H1 (cell line): Measurements from ENCODE around the gene PLA1A. TPM values are rescaled to one million over a fixed set of nuclear protein-coding genes. Genes with fewer than 3 reads are reported as not detected.

Experiments used
- CTCF ChIA-PET: fragments of 300-600 bp; sonication (Branson Sonifier 250); formaldehyde crosslinking; loops from one replicate; lab custom pipeline; 2021; ENCODE audit not compliant: partially characterized antibody; lab: Charles Lee
- POLR2A ChIA-PET: fragments of 300-600 bp; sonication (Branson Sonifier 250); formaldehyde crosslinking; loops from one replicate; lab custom pipeline; 2021; ENCODE audit warnings: inconsistent platforms; ENCODE audit not compliant: partially characterized antibody; lab: Charles Lee
- DNase-seq, 2 experiments: peaks; one replicate each; pipeline versions ENCODE4 v3.0.0 to v3.0.0-alpha.2; 2010 to 2022; ENCODE audit warnings: low spot score in 2 of 2, low read depth in 1 of 2, mixed read lengths in 1 of 2
- FAIRE-seq: peaks from 2 replicates; lab custom pipeline; 2011; peaks lifted over from hg19 to GRCh38; lab: Jason Lieb, UNC
- H2AFZ ChIP-seq: 2 replicates; pipeline ENCODE4 v1.8.1; 2012; ENCODE audit warnings: low read length, inconsistent platforms
- H2AK5ac ChIP-seq: 2 replicates; pipeline ENCODE4 v1.6.1; 2013; ENCODE audit warnings: low read depth, low read length
- H2BK120ac ChIP-seq: replicated peaks from 2 replicates; pipeline ENCODE3; 2013; ENCODE audit warnings: low read depth, low read length, inconsistent platforms
- H2BK12ac ChIP-seq: 2 replicates; pipeline ENCODE4 v1.6.1; 2013; ENCODE audit warnings: low read depth, low read length
- H2BK15ac ChIP-seq: 2 replicates; pipeline ENCODE4 v1.6.1; 2013; ENCODE audit warnings: low read length
- H2BK20ac ChIP-seq: 2 replicates; pipeline ENCODE4 v1.6.1; 2013; ENCODE audit warnings: low read length
- H2BK5ac ChIP-seq: 2 replicates; pipeline ENCODE4 v1.6.1; 2013; ENCODE audit warnings: low read depth, low read length
- H3K14ac ChIP-seq: 2 replicates; pipeline ENCODE4 v1.6.1; 2013; ENCODE audit warnings: inconsistent platforms; ENCODE audit not compliant: insufficient read length
- H3K18ac ChIP-seq: 2 replicates; pipeline ENCODE4 v1.6.1; 2013; ENCODE audit warnings: low read length; ENCODE audit errors: extremely low read depth
- H3K23ac ChIP-seq: 2 replicates; pipeline ENCODE4 v1.6.1; 2013; ENCODE audit warnings: inconsistent platforms; ENCODE audit not compliant: insufficient read length
- H3K23me2 ChIP-seq: 2 replicates; pipeline ENCODE4 v1.6.1; 2013; ENCODE audit warnings: low read depth, low read length
- H3K27ac ChIP-seq: 2 replicates; pipeline ENCODE4 v1.6.1; 2011; ENCODE audit warnings: low read depth, low read length, inconsistent platforms
- H3K27me3 ChIP-seq, 4 experiments: replicated peaks in 1 of 4; 1 replicate in 1 of 4; 2 replicates in 3 of 4; pipeline versions ENCODE4 v1.6.1 to v1.8.1; 2011 to 2013; ENCODE audit warnings: low read length in 3 of 4, mild to moderate bottlenecking in 3 of 4, inconsistent platforms in 2 of 4, mixed read lengths in 2 of 4, moderate library complexity in 1 of 4; ENCODE audit not compliant: control insufficient read depth in 3 of 4, insufficient read depth in 3 of 4; ENCODE audit errors: extremely low read depth in 1 of 4
- H3K36me3 ChIP-seq, 4 experiments: 2 replicates each; pipeline versions ENCODE4 v1.6.1 to v1.8.1; 2011 to 2013; ENCODE audit warnings: mild to moderate bottlenecking in 4 of 4, low read length in 3 of 4, moderate library complexity in 2 of 4, control low read depth in 1 of 4, inconsistent platforms in 1 of 4; ENCODE audit not compliant: insufficient read depth in 4 of 4, control insufficient read depth in 2 of 4
- H3K4ac ChIP-seq: replicated peaks from 2 replicates; pipeline ENCODE3; 2013; ENCODE audit warnings: low read length, low read depth, mixed read lengths, inconsistent platforms; ENCODE audit not compliant: insufficient read length
- H3K4me1 ChIP-seq, 4 experiments: replicated peaks in 1 of 4; 1 replicate in 1 of 4; 2 replicates in 3 of 4; pipeline versions ENCODE4 v1.6.1 to v1.8.1; 2011 to 2013; ENCODE audit warnings: low read length in 3 of 4, inconsistent platforms in 2 of 4, mixed read lengths in 1 of 4; ENCODE audit not compliant: insufficient read depth in 4 of 4, control insufficient read depth in 3 of 4
- H3K4me2 ChIP-seq, 2 experiments: 2 replicates each; pipeline versions ENCODE4 v1.6.1 to v1.8.1; 2011 to 2013; ENCODE audit warnings: low read depth in 2 of 2, low read length in 2 of 2, control low read depth in 1 of 2, inconsistent platforms in 1 of 2, mild to moderate bottlenecking in 1 of 2; ENCODE audit not compliant: insufficient read depth in 1 of 2
- H3K4me3 ChIP-seq, 4 experiments: fragments of 200-600, 300-600 bp in 1 of 4; sonication (generic), shearing (Covaris generic), sonication (Bioruptor Twin) in 1 of 4; 2 replicates each; pipeline versions ENCODE4 v1.5.1 to v1.8.1; 2011 to 2016; ENCODE audit warnings: low read length in 4 of 4, low read depth in 3 of 4, control low read depth in 2 of 4, inconsistent platforms in 2 of 4, mild to moderate bottlenecking in 2 of 4, mixed read lengths in 1 of 4, moderate library complexity in 1 of 4; ENCODE audit not compliant: insufficient read depth in 2 of 4; ENCODE audit errors: extremely low read depth in 1 of 4
- H3K56ac ChIP-seq: replicated peaks from 2 replicates; pipeline ENCODE3; 2013; ENCODE audit warnings: low read depth, mild to moderate bottlenecking, mixed read lengths, low read length, inconsistent platforms; ENCODE audit not compliant: insufficient read length
- H3K79me1 ChIP-seq: 2 replicates; pipeline ENCODE4 v1.6.1; 2013; ENCODE audit warnings: low read depth, low read length, control low read depth
- H3K79me2 ChIP-seq, 2 experiments: 2 replicates each; pipeline versions ENCODE4 v1.6.1 to v1.8.1; 2012 to 2013; ENCODE audit warnings: low read length in 2 of 2, mild to moderate bottlenecking in 2 of 2, inconsistent platforms in 1 of 2; ENCODE audit not compliant: insufficient read depth in 2 of 2, control insufficient read depth in 1 of 2
- H3K9ac ChIP-seq, 4 experiments: replicated peaks in 1 of 4; 1 replicate in 1 of 4; 2 replicates in 3 of 4; pipeline versions ENCODE4 v1.6.1 to v1.8.1; 2011 to 2013; ENCODE audit warnings: low read depth in 3 of 4, low read length in 3 of 4, control low read depth in 2 of 4, mild to moderate bottlenecking in 2 of 4, moderate library complexity in 2 of 4, inconsistent platforms in 1 of 4; ENCODE audit errors: extremely low read depth in 1 of 4
- H3K9me3 ChIP-seq, 2 experiments: 2 replicates each; pipeline versions ENCODE4 v1.6.1 to v1.8.1; 2012 to 2013; ENCODE audit warnings: mild to moderate bottlenecking in 2 of 2, moderate library complexity in 2 of 2, control low read depth in 1 of 2, inconsistent platforms in 1 of 2, low read depth in 1 of 2, low read length in 1 of 2, mixed read lengths in 1 of 2; ENCODE audit not compliant: insufficient read depth in 2 of 2
- H4K20me1 ChIP-seq, 2 experiments: replicated peaks in 1 of 2; 2 replicates each; pipeline versions ENCODE3 to v1.8.1; 2011 to 2013; ENCODE audit warnings: inconsistent platforms in 2 of 2, low read length in 2 of 2, mild to moderate bottlenecking in 1 of 2; ENCODE audit not compliant: insufficient read depth in 2 of 2, control insufficient read depth in 1 of 2
- H4K5ac ChIP-seq: 2 replicates; pipeline ENCODE4 v1.6.1; 2013; ENCODE audit warnings: low read length, low read depth, mixed read lengths, inconsistent platforms; ENCODE audit not compliant: insufficient read length
- H4K8ac ChIP-seq: 2 replicates; pipeline ENCODE4 v1.8.0; 2013; ENCODE audit warnings: mild to moderate bottlenecking, moderate library complexity, low read length, inconsistent platforms; ENCODE audit not compliant: insufficient read depth; ENCODE audit errors: extremely low read depth
- H4K91ac ChIP-seq: replicated peaks from 2 replicates; pipeline ENCODE3; 2013; ENCODE audit warnings: low read length, mixed read lengths, inconsistent platforms; ENCODE audit not compliant: insufficient read length
- ASH2L ChIP-seq: fragments of 200-600, 300-600 bp; sonication (generic); IDR thresholded peaks from one replicate; pipeline ENCODE4 v1.7.1; 2017; ENCODE audit warnings: low read length
- BCL11A ChIP-seq, 2 experiments: IDR thresholded peaks; one replicate each; pipeline ENCODE4 v1.6.1; 2011; ENCODE audit warnings: low read depth in 2 of 2, low read length in 2 of 2, mild to moderate bottlenecking in 2 of 2
- CHD1 ChIP-seq: IDR thresholded peaks from 2 replicates; pipeline ENCODE4 v1.6.1; 2012; ENCODE audit warnings: low read depth, low read length, improper control_type of control experiment
- CTCF ChIP-seq, 3 experiments: IDR thresholded peaks; 1 replicate in 2 of 3; 2 replicates in 1 of 3; pipeline versions ENCODE4 v1.5.1 to v1.6.1; 2011; ENCODE audit warnings: low read length in 3 of 3, mild to moderate bottlenecking in 3 of 3, inconsistent platforms in 2 of 3, low read depth in 1 of 3, moderate library complexity in 1 of 3; ENCODE audit not compliant: insufficient read depth in 1 of 3; ENCODE audit errors: control extremely low read depth in 1 of 3
- EGR1 ChIP-seq: IDR thresholded peaks from 2 replicates; pipeline ENCODE4 v1.6.1; 2011; ENCODE audit warnings: low read depth, low read length, borderline replicate concordance
- EZH2 ChIP-seq: fragments of 200-600 bp; sonication (generic); IDR thresholded peaks from 2 replicates; pipeline ENCODE4 v1.7.1; 2012; ENCODE audit warnings: low read depth, mild to moderate bottlenecking, moderate library complexity, low read length, inconsistent platforms; ENCODE audit not compliant: severe bottlenecking
- FOSL1 ChIP-seq: IDR thresholded peaks from 2 replicates; pipeline ENCODE4 v1.6.1; 2011; ENCODE audit warnings: mild to moderate bottlenecking, low read depth, low read length, moderate library complexity; ENCODE audit not compliant: insufficient read depth
- RFX5 ChIP-seq: IDR thresholded peaks from 2 replicates; pipeline ENCODE4 v1.6.1; 2011; ENCODE audit warnings: low read depth, low read length, improper control_type of control experiment, borderline replicate concordance
- SAP30 ChIP-seq: fragments of 300-600 bp; sonication (generic); IDR thresholded peaks from 2 replicates; pipeline ENCODE4 v1.7.1; 2012; ENCODE audit warnings: low read length, moderate library complexity, mild to moderate bottlenecking, inconsistent platforms; ENCODE audit not compliant: insufficient read depth, insufficient replicate concordance
- SP2 ChIP-seq: IDR thresholded peaks from 2 replicates; pipeline ENCODE4 v1.6.1; 2012; ENCODE audit warnings: mild to moderate bottlenecking, low read length, inconsistent platforms
- WGBS, 2 experiments: shearing (Covaris generic) in 1 of 2; methylation state at CpG; one replicate each; pipeline versions ENCODE4 v1.1.6 to v1.1.7; 2013 to 2015; ENCODE audit warnings: low lambda C conversion rate in 2 of 2, mixed read lengths in 2 of 2, inconsistent platforms in 1 of 2, low coverage in 1 of 2, missing lambda C conversion rate in 1 of 2; ENCODE audit not compliant: insufficient replicate concordance in 2 of 2, insufficient coverage in 1 of 2, insufficient read length in 1 of 2; ENCODE audit errors: extremely low coverage in 1 of 2, missing lambda C conversion rate in 1 of 2; 5-methylcytosine and 5-hydroxymethylcytosine counted together
- polyA plus RNA-seq, 7 experiments: library from polyadenylated mRNA; depleted of rRNA in 3 of 7; stranded (reverse) in 5 of 7; unstranded in 2 of 7; fragments of >200 nt in 5 of 7; fragments of 200-250 nt in 2 of 7; gene quantifications; 1 replicate in 5 of 7; 2 replicates in 1 of 7; 4 replicates in 1 of 7; pipeline versions ENCODE4 v1.2.1 to v1.2.3, GENCODE V29; 2011 to 2013; ENCODE audit warnings: missing spikeins in 2 of 7, mixed read lengths in 2 of 7
- total RNA-seq: library from RNA; stranded (reverse); fragmentation: NEBNext Ultra II Directional; extraction: Animal tissue kit (Norgen Biotek cat#: 25700); gene quantifications from 2 replicates; pipeline ENCODE4 v1.2.1, GENCODE V29; 2021

The PLA1A gene
- total and polyA plus RNA-seq, 2 of the 8 experiments (the other 6 are each of a cell fraction or from before 2014, with no cell fraction given): not detected

GRCh38 chr3:119594066-119594465, 3.6 kb upstream of the PLA1A start:
- Histone ChIP-seq H4K8ac (no peak overlapping the region), H2BK5ac (no peak overlapping the region), H3K56ac (no peak overlapping the region), H4K20me1 (no peaks in the 10 kb centered on the region), H3K14ac (no peak overlapping the region), H3K9ac (no peak overlapping the region), H3K27ac (no peak overlapping the region), H3K79me2 (no peaks in the 10 kb centered on the region), H3K18ac (no peak overlapping the region), H3K4me1 (peaks cover 0 to 7% (median 3%) of the 10 kb centered on the region in 4 experiments; a peak in 4 of 7 replicates), H4K5ac (no peak overlapping the region), H2BK20ac (no peak overlapping the region), H3K79me1 (no peaks in the 10 kb centered on the region), H3K9me3 (no peaks in the 10 kb centered on the region), H3K4me2 (no peak overlapping the region), H3K4ac (no peak overlapping the region), H2BK15ac (no peak overlapping the region), H4K91ac (no peak overlapping the region), H2AFZ (no peak overlapping the region), H2BK12ac (no peak overlapping the region), H2BK120ac (no peak overlapping the region), H3K4me3 (no peak overlapping the region)
- ChIA-PET CTCF (no interaction called here), POLR2A (interaction anchor here (1.2 to 2.2 kb wide), 2 partner anchors 14 kb away, joined by 3 to 7 read pairs; partner anchors contain the start of gene ADPRH)
- FAIRE-seq (no peak), DNase-seq (no peak)
- 91% methylated on average over 5 of the region's 5 CpGs; no CpG with 5 or more reads in 1 of the 2 experiments for WGBS, 2 experiments
- TF ChIP-seq CHD1 (no peak), SP2 (no peak), BCL11A (IDR thresholded peaks at IDR 0.05; ENCODE audit: low read depth in 2 of 2, low read length in 2 of 2) (no peak), RFX5 (no peak), SAP30 (no peak), EGR1 (no peak), FOSL1 (no peak), CTCF (IDR thresholded peaks at IDR 0.05; ENCODE audit: control extremely low read depth in 1 of 3, insufficient read depth in 1 of 3, low read depth in 1 of 3, low read length in 3 of 3) (no peak), ASH2L (no peak), EZH2 (no peak)
- TF ChIP-seq, all 59 proteins: peak for 0
- no peak overlapping the region for H2AK5ac ChIP-seq
- no peak overlapping the region for H3K23ac ChIP-seq
- no peaks in the 10 kb centered on the region for H3K36me3 ChIP-seq
- no peaks in the 10 kb centered on the region for H3K23me2 ChIP-seq
- H3K27me3 ChIP-seq: no peaks in the 10 kb centered on the region
